ENCODE results near the gene GATM. TPM values are rescaled to one million over a fixed set of nuclear protein-coding genes. Genes with fewer than 3 reads are reported as not detected.
"Not testable (repeated sequence)": the region's sequence is repeated elsewhere in the genome, so short reads cannot be mapped to it uniquely, and the experiment has no call there.

The GATM gene
- total and polyA plus RNA-seq, 4 donors = 6.9 to 74.6 (median 29.9) TPM

DNA sequence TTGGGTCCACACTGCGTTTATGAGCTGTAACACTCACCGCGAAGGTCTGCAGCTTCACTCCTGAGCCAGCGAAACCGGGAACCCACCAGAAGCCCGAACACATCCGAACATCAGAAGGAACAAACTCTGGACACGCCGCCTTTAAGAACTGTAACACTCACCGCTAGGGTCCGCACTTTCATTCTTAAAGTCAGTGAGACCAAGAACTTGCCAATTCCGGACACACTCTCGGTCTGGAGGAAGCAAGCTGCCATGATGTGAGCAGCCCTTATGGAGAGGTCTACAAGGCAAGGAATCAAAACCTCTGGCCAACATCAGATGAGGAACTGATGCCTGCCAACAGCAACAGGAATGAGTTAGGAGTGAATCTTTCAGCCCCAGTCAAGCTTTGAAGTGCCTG lies 63.4 kb downstream of the GATM start:
- H3K27me3 ChIP-seq (ENCODE audit: control insufficient read depth in 1 of 2, insufficient read depth in 2 of 2, low read length in 1 of 2) = no peaks in the 10 kb centered on the region
- H3K27ac ChIP-seq (ENCODE audit: low read depth in 1 of 2, low read length in 2 of 2) = no peak overlapping the region
- H3K9me3 ChIP-seq (ENCODE audit: control insufficient read depth, low read length) = no peaks in the 10 kb centered on the region
- H3K36me3 ChIP-seq (ENCODE audit: control insufficient read depth in 1 of 2, insufficient read depth in 2 of 2, low read length in 1 of 2) = no peaks in the 10 kb centered on the region
- DNase-seq = peak in 1 of 2 donors; percentile 52
- ATAC-seq (ENCODE audit: low FRiP score) = no peak
- intact Hi-C loops (cut with DNase I) = no loop called here
- WGBS, 2 donors = 60 to 64% methylated on average over 13 of the region's 13 CpGs
- H3K4me3 ChIP-seq (ENCODE audit: low read length in 2 of 2) = no peak overlapping the region
- H3K4me1 ChIP-seq (ENCODE audit: control insufficient read depth in 1 of 2, insufficient read depth in 2 of 2, low read length in 2 of 2) = no peaks in the 10 kb centered on the region

DNA sequence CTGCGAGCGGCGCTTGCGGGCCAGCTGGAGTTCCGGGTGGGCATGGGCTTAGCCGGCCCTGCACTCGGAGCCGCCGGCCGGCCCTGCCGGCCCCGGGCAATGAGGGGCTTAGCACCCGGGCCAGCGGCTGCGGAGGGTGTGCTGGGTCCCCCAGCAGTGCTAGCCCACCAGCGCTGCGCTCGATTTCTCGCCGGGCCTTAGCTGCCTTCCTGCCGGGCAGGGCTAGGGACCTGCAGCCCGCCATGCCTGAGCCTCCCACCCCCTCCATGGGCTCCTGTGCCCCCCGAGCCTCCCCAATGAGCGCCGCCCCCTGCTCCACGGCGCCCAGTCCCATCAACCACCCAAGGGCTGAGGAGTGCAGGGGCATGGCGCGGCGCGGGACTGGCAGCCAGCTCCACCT lies 64.2 kb downstream of the GATM start:
- 90 to 93% methylated on average over 22 to 31 of the region's 31 CpGs for WGBS, 2 donors
- H3K4me1 ChIP-seq (ENCODE audit: control insufficient read depth in 1 of 2, insufficient read depth in 2 of 2, low read length in 2 of 2); H3K36me3 ChIP-seq (ENCODE audit: control insufficient read depth in 1 of 2, insufficient read depth in 2 of 2, low read length in 1 of 2); H3K9me3 ChIP-seq (ENCODE audit: control insufficient read depth, low read length); H3K4me3 ChIP-seq (ENCODE audit: low read length in 2 of 2); ATAC-seq (ENCODE audit: low FRiP score); intact Hi-C loops (cut with DNase I); H3K27me3 ChIP-seq (ENCODE audit: control insufficient read depth in 1 of 2, insufficient read depth in 2 of 2, low read length in 1 of 2); DNase-seq; H3K27ac ChIP-seq (ENCODE audit: low read depth in 1 of 2, low read length in 2 of 2): not testable (repeated sequence)

Other genes with a start within 250 kb of the GATM start
- 1 to 10 TPM in 1 of 2 donors, under 1 TPM in 1; 0.23 to 4.9 TPM for gene DUOXA1, start 248.7 kb downstream of the GATM start, total RNA-seq
- gene DUOXA1, start 248.7 kb downstream of the GATM start, polyA plus RNA-seq = under 1 TPM; 0.38 to 0.43 TPM
- 1 to 10 TPM in 1 of 2 donors, under 1 TPM in 1; 0.71 to 4.5 TPM for gene DUOX1, start 248.6 kb downstream of the GATM start, total RNA-seq
- gene DUOX1, start 248.6 kb downstream of the GATM start, polyA plus RNA-seq = under 1 TPM; 0.13 to 0.46 TPM
- gene SHF, start 190.6 kb downstream of the GATM start, total RNA-seq = 10 to 100 TPM; 13.8 to 19.0 TPM
- 10 to 100 TPM in 1 of 2 donors, 1 to 10 TPM in 1; 4.3 to 12.7 TPM for gene SHF, start 190.6 kb downstream of the GATM start, polyA plus RNA-seq
- not detected for gene SLC28A2, start 126.3 kb downstream of the GATM start, total RNA-seq
- 1 to 10 TPM in 1 of 2 donors, not detected in 1; 2.0 TPM for gene SLC28A2, start 126.3 kb downstream of the GATM start, polyA plus RNA-seq
- gene SLC30A4, start 144.2 kb upstream of the GATM start, total RNA-seq = 10 to 100 TPM in 1 of 2 donors, 1 to 10 TPM in 1; 8.2 to 10.2 TPM
- gene SLC30A4, start 144.2 kb upstream of the GATM start, polyA plus RNA-seq = 1 to 10 TPM; 3.7 to 6.3 TPM
- gene BLOC1S6, start 208.8 kb upstream of the GATM start, total RNA-seq = 10 to 100 TPM; 46.8 to 47.3 TPM
- 10 to 100 TPM; 24.9 to 45.6 TPM for gene BLOC1S6, start 208.8 kb upstream of the GATM start, polyA plus RNA-seq

All from aorta (tissue), 5 donors.